ENCODE data around the gene TCP11L2.

The TCP11L2 gene

DNA sequence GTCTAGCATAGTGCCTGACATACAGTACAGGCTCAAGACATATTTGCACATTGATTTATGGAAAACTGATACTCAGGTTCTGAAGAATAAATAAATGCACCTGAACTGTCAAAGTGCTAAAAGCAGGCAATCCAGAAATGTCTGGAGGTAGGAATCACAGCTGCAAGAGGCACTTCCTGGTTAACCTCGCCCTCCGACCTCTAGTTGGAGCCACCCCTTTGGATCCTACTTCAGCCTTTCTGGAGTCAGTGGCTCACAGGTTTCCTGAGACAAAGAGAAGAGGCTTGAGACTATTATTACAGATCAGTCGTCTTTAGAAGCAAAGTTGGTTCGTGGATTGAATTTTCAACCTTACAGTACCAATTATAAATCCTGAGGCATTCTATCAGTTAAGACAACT is 13.0 kb downstream of the TCP11L2 start:
- H2AK5ac ChIP-seq (ENCODE audit: low read depth, low read length) = no peak overlapping the region
- no peak overlapping the region for H3K9ac ChIP-seq (ENCODE audit: low read depth, low read length, poor library complexity)
- no peaks in the 10 kb centered on the region for H3K27me3 ChIP-seq (ENCODE audit: control insufficient read depth in 3 of 3, insufficient read depth in 3 of 3, low read depth in 1 of 3, low read length in 3 of 3)
- no peak overlapping the region for H2BK15ac ChIP-seq (ENCODE audit: low read length)
- H2BK120ac ChIP-seq (ENCODE audit: low read depth, low read length) = no peak overlapping the region
- no peak overlapping the region for H2BK12ac ChIP-seq (ENCODE audit: low read length)
- no peaks in the 10 kb centered on the region for H3K36me3 ChIP-seq (replicated peaks in 1 of 2; ENCODE audit: control insufficient read depth in 2 of 2, insufficient read depth in 2 of 2, low read length in 2 of 2)
- H3K4me1 ChIP-seq (ENCODE audit: control insufficient read depth in 2 of 2, insufficient read depth in 1 of 2, low read depth in 1 of 2, low read length in 2 of 2) = peaks cover 0 to 6% of the 10 kb centered on the region in 2 donors
- no peak overlapping the region for H3K27ac ChIP-seq (replicated peaks; ENCODE audit: low read length)
- H3K18ac ChIP-seq (ENCODE audit: low read length) = no peak overlapping the region
- no peak overlapping the region for H4K8ac ChIP-seq (ENCODE audit: low read depth, low read length)
- WGBS, 2 donors (ENCODE audit: extremely low coverage in 2 of 2, insufficient read length in 2 of 2, insufficient replicate concordance in 1 of 2) = no CpG with 5 or more reads among the region's 4 CpGs
- no peak overlapping the region for H4K91ac ChIP-seq (ENCODE audit: low read depth, low read length, poor library complexity)
- peak overlapping the region; percentile 59 for H2AFZ ChIP-seq (ENCODE audit: low read length)
- no peaks in the 10 kb centered on the region for H3K79me1 ChIP-seq (ENCODE audit: low read depth, low read length)
- no peak for DNase-seq (ENCODE audit: low spot score)
- no peak overlapping the region for H3K4me2 ChIP-seq (ENCODE audit: insufficient read depth, low read length, poor library complexity, severe bottlenecking)
- H3K14ac ChIP-seq (ENCODE audit: low read length) = no peak overlapping the region
- H3K9me3 ChIP-seq (replicated peaks in 1 of 2; ENCODE audit: control insufficient read depth in 2 of 2, insufficient read depth in 1 of 2, low read depth in 1 of 2, low read length in 2 of 2) = no peaks in the 10 kb centered on the region
- H3K4me3 ChIP-seq (ENCODE audit: low read length in 2 of 2) = no peak overlapping the region
- H2BK5ac ChIP-seq (ENCODE audit: low read length) = no peak overlapping the region
- H3K4ac ChIP-seq (ENCODE audit: low read length) = no peak overlapping the region
- H3K23ac ChIP-seq (ENCODE audit: low read depth, low read length, poor library complexity) = no peak overlapping the region

DNA sequence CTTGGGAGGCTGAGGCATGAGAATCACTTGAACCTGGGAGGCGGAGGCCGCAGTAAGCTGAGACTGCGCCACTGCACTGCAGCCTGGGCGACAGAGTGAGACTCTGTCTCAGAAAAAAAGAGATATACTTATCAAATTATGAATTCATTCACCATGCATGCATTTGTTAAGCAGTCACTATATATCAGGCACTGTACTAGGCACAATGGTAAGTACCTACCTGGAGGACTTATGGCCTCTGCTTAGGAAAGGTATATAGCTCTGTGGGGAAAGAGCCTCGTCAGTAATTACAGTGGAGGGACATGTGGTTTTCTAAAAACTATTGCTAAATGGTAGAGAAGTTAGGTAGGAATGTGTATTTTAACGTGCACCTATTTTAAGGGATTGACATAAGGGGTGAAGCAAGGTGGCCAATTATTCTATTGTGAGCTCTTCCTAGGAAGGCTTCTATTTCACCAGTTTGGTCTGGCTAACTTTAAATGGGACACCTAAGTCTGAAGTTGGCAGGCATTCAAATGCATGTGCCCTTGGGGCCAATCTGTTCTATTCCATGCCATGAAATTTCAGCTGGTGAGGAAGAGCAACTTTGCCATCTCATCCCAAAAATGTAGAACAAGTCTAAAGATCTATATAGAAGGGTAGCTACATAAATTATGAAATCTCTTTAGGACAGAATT is 15.0 kb downstream of the TCP11L2 start:
- Histone ChIP-seq H3K9ac (ENCODE audit: low read depth, low read length, poor library complexity) (no peak overlapping the region), H3K36me3 (replicated peaks in 1 of 2; ENCODE audit: control insufficient read depth in 2 of 2, insufficient read depth in 2 of 2, low read length in 2 of 2) (no peaks in the 10 kb centered on the region), H3K4ac (ENCODE audit: low read length) (no peak overlapping the region), H3K27ac (replicated peaks; ENCODE audit: low read length) (no peak overlapping the region), H2BK120ac (ENCODE audit: low read depth, low read length) (no peak overlapping the region), H4K8ac (ENCODE audit: low read depth, low read length) (no peak overlapping the region), H2BK5ac (ENCODE audit: low read length) (no peak overlapping the region), H2BK12ac (ENCODE audit: low read length) (no peak overlapping the region), H2BK15ac (ENCODE audit: low read length) (no peak overlapping the region), H3K23ac (ENCODE audit: low read depth, low read length, poor library complexity) (no peak overlapping the region), H3K18ac (ENCODE audit: low read length) (no peak overlapping the region), H3K4me1 (ENCODE audit: control insufficient read depth in 2 of 2, insufficient read depth in 1 of 2, low read depth in 1 of 2, low read length in 2 of 2) (peaks cover 0 to 3% of the 10 kb centered on the region in 2 donors), H2AFZ (ENCODE audit: low read length) (no peak overlapping the region), H3K9me3 (replicated peaks in 1 of 2; ENCODE audit: control insufficient read depth in 2 of 2, insufficient read depth in 1 of 2, low read depth in 1 of 2, low read length in 2 of 2) (no peaks in the 10 kb centered on the region), H3K79me1 (ENCODE audit: low read depth, low read length) (no peaks in the 10 kb centered on the region), H3K4me3 (ENCODE audit: low read length in 2 of 2) (no peak overlapping the region), H3K27me3 (ENCODE audit: control insufficient read depth in 3 of 3, insufficient read depth in 3 of 3, low read depth in 1 of 3, low read length in 3 of 3) (no peaks in the 10 kb centered on the region), H4K91ac (ENCODE audit: low read depth, low read length, poor library complexity) (no peak overlapping the region), H3K14ac (ENCODE audit: low read length) (no peak overlapping the region), H2AK5ac (ENCODE audit: low read depth, low read length) (no peak overlapping the region), H3K4me2 (ENCODE audit: insufficient read depth, low read length, poor library complexity, severe bottlenecking) (no peak overlapping the region)
- no peak for DNase-seq (ENCODE audit: low spot score)
- no CpG with 5 or more reads among the region's 6 CpGs for WGBS, 2 donors (ENCODE audit: extremely low coverage in 2 of 2, insufficient read length in 2 of 2, insufficient replicate concordance in 1 of 2)

DNA sequence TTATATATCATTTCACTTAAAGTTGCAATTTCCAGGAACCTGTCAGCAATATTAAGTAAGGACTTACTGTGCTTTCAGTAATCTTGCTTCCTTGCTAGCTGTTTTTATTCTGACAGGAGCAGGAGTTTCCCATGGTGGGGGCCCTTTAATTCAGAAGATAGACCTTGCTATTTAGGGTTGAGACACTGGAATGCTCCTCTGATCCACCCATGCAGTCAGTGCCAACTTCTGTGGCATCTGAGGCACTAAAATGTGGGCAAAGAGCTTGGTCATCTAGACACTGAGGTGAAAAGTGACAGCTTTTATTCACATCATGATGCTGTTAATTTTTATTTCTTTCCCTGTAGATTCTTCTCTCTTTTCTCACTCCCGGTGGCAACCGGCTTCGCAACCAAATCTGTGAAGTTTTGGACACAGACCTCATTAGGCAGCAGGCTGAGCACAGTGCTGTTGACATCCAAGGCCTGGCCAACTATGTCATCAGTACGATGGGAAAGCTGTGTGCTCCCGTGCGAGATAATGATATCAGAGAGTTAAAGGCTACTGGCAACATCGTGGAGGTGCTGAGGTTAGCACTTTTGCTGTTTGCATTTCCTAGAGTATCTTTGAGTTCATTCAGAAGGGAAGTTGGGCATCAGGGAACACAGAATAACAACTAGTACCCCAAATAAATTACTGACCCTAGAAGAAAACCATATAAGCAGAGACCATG is 18.8 kb downstream of the TCP11L2 start:
- DNase-seq (ENCODE audit: low spot score) = no peak
- no CpG with 5 or more reads among the region's 7 CpGs for WGBS, 2 donors (ENCODE audit: extremely low coverage in 2 of 2, insufficient read length in 2 of 2, insufficient replicate concordance in 1 of 2)
- no peak overlapping the region for H2AK5ac ChIP-seq (ENCODE audit: low read depth, low read length)
- no peak overlapping the region for H3K4me2 ChIP-seq (ENCODE audit: insufficient read depth, low read length, poor library complexity, severe bottlenecking)
- no peaks in the 10 kb centered on the region for H3K4me1 ChIP-seq (ENCODE audit: control insufficient read depth in 2 of 2, insufficient read depth in 1 of 2, low read depth in 1 of 2, low read length in 2 of 2)
- no peaks in the 10 kb centered on the region for H3K27me3 ChIP-seq (ENCODE audit: control insufficient read depth in 3 of 3, insufficient read depth in 3 of 3, low read depth in 1 of 3, low read length in 3 of 3)
- no peak overlapping the region for H2BK5ac ChIP-seq (ENCODE audit: low read length)
- H3K4ac ChIP-seq (ENCODE audit: low read length) = no peak overlapping the region
- H3K18ac ChIP-seq (ENCODE audit: low read length) = no peak overlapping the region
- no peaks in the 10 kb centered on the region for H3K9me3 ChIP-seq (replicated peaks in 1 of 2; ENCODE audit: control insufficient read depth in 2 of 2, insufficient read depth in 1 of 2, low read depth in 1 of 2, low read length in 2 of 2)
- H3K9ac ChIP-seq (ENCODE audit: low read depth, low read length, poor library complexity) = no peak overlapping the region
- no peak overlapping the region for H3K4me3 ChIP-seq (ENCODE audit: low read length in 2 of 2)
- H4K91ac ChIP-seq (ENCODE audit: low read depth, low read length, poor library complexity) = no peak overlapping the region
- no peak overlapping the region for H3K14ac ChIP-seq (ENCODE audit: low read length)
- H3K23ac ChIP-seq (ENCODE audit: low read depth, low read length, poor library complexity) = no peak overlapping the region
- no peak overlapping the region for H2BK12ac ChIP-seq (ENCODE audit: low read length)
- no peak overlapping the region for H2AFZ ChIP-seq (ENCODE audit: low read length)
- H3K36me3 ChIP-seq (replicated peaks in 1 of 2; ENCODE audit: control insufficient read depth in 2 of 2, insufficient read depth in 2 of 2, low read length in 2 of 2) = no peaks in the 10 kb centered on the region
- no peak overlapping the region for H3K27ac ChIP-seq (replicated peaks; ENCODE audit: low read length)
- H3K79me1 ChIP-seq (ENCODE audit: low read depth, low read length) = no peaks in the 10 kb centered on the region
- H2BK120ac ChIP-seq (ENCODE audit: low read depth, low read length) = no peak overlapping the region
- no peak overlapping the region for H2BK15ac ChIP-seq (ENCODE audit: low read length)
- H4K8ac ChIP-seq (ENCODE audit: low read depth, low read length) = no peak overlapping the region

DNA sequence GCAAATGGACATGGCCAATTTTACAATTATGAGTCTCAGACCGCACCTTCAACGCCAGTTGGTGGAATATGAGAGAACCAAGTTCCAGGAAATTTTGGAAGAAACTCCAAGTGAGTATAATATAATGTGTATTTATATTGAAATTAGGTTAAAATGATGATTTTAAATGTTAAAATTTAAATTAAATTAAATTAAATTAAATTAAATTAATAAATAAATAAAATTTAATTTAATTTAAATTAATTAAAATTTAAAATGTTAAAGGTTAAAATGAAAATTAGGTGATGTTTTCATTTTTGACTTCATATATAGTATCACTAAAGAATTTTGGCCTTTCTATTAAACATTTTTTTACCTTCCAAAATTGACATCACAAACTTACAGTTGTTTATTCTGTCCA is 21.0 kb downstream of the TCP11L2 start:
- no CpG with 5 or more reads among the region's 2 CpGs for WGBS, 2 donors (ENCODE audit: extremely low coverage in 2 of 2, insufficient read length in 2 of 2, insufficient replicate concordance in 1 of 2)
- Histone ChIP-seq H3K23ac (ENCODE audit: low read depth, low read length, poor library complexity) (no peak overlapping the region), H2BK12ac (ENCODE audit: low read length) (no peak overlapping the region), H3K27ac (replicated peaks; ENCODE audit: low read length) (no peak overlapping the region), H2AK5ac (ENCODE audit: low read depth, low read length) (no peak overlapping the region), H3K36me3 (replicated peaks in 1 of 2; ENCODE audit: control insufficient read depth in 2 of 2, insufficient read depth in 2 of 2, low read length in 2 of 2) (no peaks in the 10 kb centered on the region), H3K14ac (ENCODE audit: low read length) (no peak overlapping the region), H3K4me3 (ENCODE audit: low read length in 2 of 2) (no peak overlapping the region), H3K4me1 (ENCODE audit: control insufficient read depth in 2 of 2, insufficient read depth in 1 of 2, low read depth in 1 of 2, low read length in 2 of 2) (no peaks in the 10 kb centered on the region), H2BK5ac (ENCODE audit: low read length) (no peak overlapping the region), H2AFZ (ENCODE audit: low read length) (no peak overlapping the region), H3K4me2 (ENCODE audit: insufficient read depth, low read length, poor library complexity, severe bottlenecking) (no peak overlapping the region), H3K27me3 (ENCODE audit: control insufficient read depth in 3 of 3, insufficient read depth in 3 of 3, low read depth in 1 of 3, low read length in 3 of 3) (no peaks in the 10 kb centered on the region), H3K9ac (ENCODE audit: low read depth, low read length, poor library complexity) (no peak overlapping the region), H3K4ac (ENCODE audit: low read length) (no peak overlapping the region), H3K18ac (ENCODE audit: low read length) (no peak overlapping the region), H4K8ac (ENCODE audit: low read depth, low read length) (no peak overlapping the region), H3K79me1 (ENCODE audit: low read depth, low read length) (no peaks in the 10 kb centered on the region), H4K91ac (ENCODE audit: low read depth, low read length, poor library complexity) (no peak overlapping the region), H2BK120ac (ENCODE audit: low read depth, low read length) (no peak overlapping the region), H3K9me3 (replicated peaks in 1 of 2; ENCODE audit: control insufficient read depth in 2 of 2, insufficient read depth in 1 of 2, low read depth in 1 of 2, low read length in 2 of 2) (no peaks in the 10 kb centered on the region), H2BK15ac (ENCODE audit: low read length) (no peak overlapping the region)
- no peak for DNase-seq (ENCODE audit: low spot score)
